Mammary epithelial cell (primary cell): ENCODE measurements around the gene FZD10.

Experiments
- CTCF ChIP-seq, 2 donors: IDR thresholded peaks in 1 of 2; conservative IDR thresholded peaks in 1 of 2; 2 replicates each; pipeline ENCODE4 v1.5.1; 2011 to 2012; ENCODE audit warnings: inconsistent platforms in 2 of 2, low read length in 2 of 2, mild to moderate bottlenecking in 2 of 2, control low read depth in 1 of 2, low read depth in 1 of 2; ENCODE audit not compliant: insufficient read depth in 1 of 2; ENCODE audit errors: extremely low read depth in 1 of 2
- EZH2 ChIP-seq: IDR thresholded peaks from 2 replicates; pipeline ENCODE4 v1.6.1; 2012; ENCODE audit warnings: low read length, inconsistent platforms, borderline replicate concordance

GRCh38 chr12:130114952-130115351 lies 47.3 kb upstream of the FZD10 start:
- TF ChIP-seq CTCF (conservative IDR thresholded peaks at IDR 0.05 in 1 of 2, IDR thresholded peaks at IDR 0.05 in 1 of 2; ENCODE audit: extremely low read depth in 1 of 2, insufficient read depth in 1 of 2, low read depth in 1 of 2, low read length in 2 of 2) = no peak
- TF ChIP-seq EZH2 = no peak
